Endothelial cell of umbilical vein (primary cell): ENCODE data around the gene USP47. TPM values are rescaled to one million over a fixed set of nuclear protein-coding genes. Genes with fewer than 3 reads are reported as not detected.

ENCODE experiments used
- BruUV-seq: library from RNA; stranded (reverse); fragments of 400-500 nt; replicated peaks from 2 replicates; lab custom pipeline; 2021; lab: Mats Ljungman, UMichigan
- CTCF ChIA-PET: fragments of 300-600, 350-600 bp; sonication (Branson Sonifier 250); formaldehyde crosslinking; loops from one replicate; lab custom pipeline; 2021; ENCODE audit warnings: antibody characterized with exemption, inconsistent platforms; lab: Charles Lee
- POLR2A ChIA-PET: fragments of 300-600, 350-600 bp; sonication (Branson Sonifier 250); formaldehyde crosslinking; loops from one replicate; lab custom pipeline; 2021; ENCODE audit warnings: antibody characterized with exemption, inconsistent platforms; lab: Charles Lee
- DNase-seq: peaks from one replicate; pipeline ENCODE4 v3.0.0-alpha.2; 2011; ENCODE audit warnings: low read depth, low spot score
- FAIRE-seq: peaks from 2 replicates; lab custom pipeline; 2011; peaks lifted over from hg19 to GRCh38; lab: Jason Lieb, UNC
- H2AFZ ChIP-seq: 2 replicates; pipeline ENCODE4 v1.6.0; 2012; ENCODE audit warnings: low read depth, low read length, control low read depth, inconsistent platforms
- H3K27ac ChIP-seq: 2 replicates; pipeline ENCODE4 v1.5.1; 2011; ENCODE audit warnings: low read depth, mild to moderate bottlenecking, control low read depth, low read length, moderate library complexity; ENCODE audit not compliant: insufficient read depth
- H3K27me3 ChIP-seq, 2 experiments: 2 replicates each; pipeline versions ENCODE4 v1.6.0 to v1.6.1; 2011; ENCODE audit warnings: low read length in 2 of 2, mixed read lengths in 1 of 2; ENCODE audit not compliant: control insufficient read depth in 2 of 2, insufficient read depth in 2 of 2
- H3K36me3 ChIP-seq, 2 experiments: 2 replicates in 1 of 2; 3 replicates in 1 of 2; pipeline ENCODE4 v1.5.1; 2011; ENCODE audit warnings: low read length in 2 of 2, mild to moderate bottlenecking in 1 of 2, moderate library complexity in 1 of 2; ENCODE audit not compliant: control insufficient read depth in 2 of 2, insufficient read depth in 2 of 2; ENCODE audit errors: extremely low read depth in 1 of 2
- H3K4me1 ChIP-seq: 3 replicates; pipeline ENCODE4 v1.5.1; 2011; ENCODE audit warnings: mild to moderate bottlenecking, low read length; ENCODE audit not compliant: control insufficient read depth, insufficient read depth; ENCODE audit errors: extremely low read depth
- H3K4me2 ChIP-seq: 2 replicates; pipeline ENCODE4 v1.6.1; 2011; ENCODE audit warnings: low read length, control low read depth, mixed read lengths; ENCODE audit not compliant: insufficient read depth
- H3K4me3 ChIP-seq, 3 experiments: fragments of 200-600 bp in 1 of 3; sonication (generic), shearing (Covaris generic) in 1 of 3; replicated peaks in 1 of 3; 2 replicates each; pipeline ENCODE4 v1.5.1; 2011 to 2016; ENCODE audit warnings: control low read depth in 3 of 3, low read length in 3 of 3, mild to moderate bottlenecking in 2 of 3, inconsistent platforms in 1 of 3, low read depth in 1 of 3, moderate library complexity in 1 of 3; ENCODE audit not compliant: insufficient read depth in 1 of 3
- H3K79me2 ChIP-seq: 2 replicates; pipeline ENCODE4 v1.6.0; 2012; ENCODE audit warnings: low read length, inconsistent platforms; ENCODE audit not compliant: control insufficient read depth, insufficient read depth
- H3K9ac ChIP-seq: replicated peaks from 2 replicates; pipeline ENCODE3; 2011; ENCODE audit warnings: low read length, control low read depth; ENCODE audit not compliant: insufficient read depth; ENCODE audit errors: extremely low read depth
- H3K9me1 ChIP-seq: replicated peaks from 3 replicates; pipeline ENCODE4 v1.6.0; 2011; ENCODE audit warnings: mild to moderate bottlenecking, low read length; ENCODE audit not compliant: control insufficient read depth, insufficient read depth; ENCODE audit errors: extremely low read depth
- H3K9me3 ChIP-seq: replicated peaks from 2 replicates; pipeline ENCODE4 v1.5.1; 2012; ENCODE audit warnings: low read length, inconsistent platforms; ENCODE audit not compliant: control insufficient read depth, insufficient read depth
- H4K20me1 ChIP-seq: replicated peaks from 2 replicates; pipeline ENCODE3; 2011; ENCODE audit warnings: mild to moderate bottlenecking, low read length; ENCODE audit not compliant: control insufficient read depth, insufficient read depth; ENCODE audit errors: extremely low read depth
- EZH2 ChIP-seq: IDR thresholded peaks from 2 replicates; pipeline ENCODE4 v1.6.1; 2012; ENCODE audit warnings: borderline replicate concordance, low read depth, mild to moderate bottlenecking, moderate library complexity, low read length, inconsistent platforms; ENCODE audit not compliant: severe bottlenecking
- FOS ChIP-seq: IDR thresholded peaks from 2 replicates; pipeline ENCODE4 v1.6.1; 2011; ENCODE audit warnings: mild to moderate bottlenecking, low read length, moderate library complexity, borderline replicate concordance; ENCODE audit not compliant: insufficient read depth
- GATA2 ChIP-seq: IDR thresholded peaks from 2 replicates; pipeline ENCODE4 v1.7.0; 2011; ENCODE audit warnings: low read depth, mild to moderate bottlenecking, moderate library complexity, mixed read lengths, low read length; ENCODE audit not compliant: insufficient read length, insufficient read depth
- JUN ChIP-seq: IDR thresholded peaks from 2 replicates; pipeline ENCODE4 v1.6.1; 2011; ENCODE audit warnings: borderline replicate concordance, low read depth; ENCODE audit not compliant: insufficient read length, insufficient read depth
- MAX ChIP-seq: IDR thresholded peaks from 2 replicates; pipeline ENCODE4 v1.6.1; 2011; ENCODE audit not compliant: insufficient read depth, insufficient read length
- MYC ChIP-seq: IDR thresholded peaks from one replicate; pipeline ENCODE4 v1.6.1; 2011; ENCODE audit warnings: mild to moderate bottlenecking, low read depth, low read length
- POLR2A ChIP-seq: IDR thresholded peaks from 2 replicates; pipeline ENCODE4 v1.6.1; 2012; ENCODE audit warnings: low read depth, mild to moderate bottlenecking, control low read depth, low read length
- POLR2AphosphoS5 ChIP-seq: IDR thresholded peaks from 2 replicates; pipeline ENCODE4 v1.6.1; 2012; ENCODE audit warnings: low read depth, mild to moderate bottlenecking, control low read depth, low read length, moderate library complexity; ENCODE audit not compliant: insufficient read depth
- dilution Hi-C: fragments of 300-500 bp; cut with MboI; formaldehyde crosslinking; loops from one replicate; pipeline ENCODE4 v1.15.0; 2019; ENCODE audit warnings: low sequenced_read_pairs; ENCODE audit not compliant: extremely low pct_ligation_motif_present
- intact Hi-C: fragments of 100-400 bp; cut with micrococcal nuclease; formaldehyde crosslinking; loops from one replicate; pipeline ENCODE4 v1.10.0; 2022
- polyA plus RNA-seq, 4 experiments: library from polyadenylated mRNA; depleted of rRNA in 3 of 4; stranded (reverse) in 3 of 4; unstranded in 1 of 4; fragments of >200 nt; gene quantifications; 2 replicates each; pipeline versions ENCODE4 v1.2.1 to v1.2.3, GENCODE V29; 2011 to 2012; ENCODE audit warnings: missing spikeins in 1 of 4
- total RNA-seq: library from RNA; stranded (reverse); gene quantifications from 2 replicates; pipeline ENCODE4 v1.2.3, GENCODE V29; 2021
- TF ChIP-seq, protein P1 (sequence below), 2 donors: IDR thresholded peaks; 1 replicate in 1 of 2; 2 replicates in 1 of 2; pipeline ENCODE4 v1.5.1; 2011; ENCODE audit warnings: low read length in 2 of 2, mild to moderate bottlenecking in 2 of 2, moderate library complexity in 2 of 2, control low read depth in 1 of 2, inconsistent platforms in 1 of 2, low read depth in 1 of 2; ENCODE audit not compliant: insufficient read depth in 1 of 2; ENCODE audit errors: extremely low read depth in 1 of 2

The USP47 gene
- total and polyA plus RNA-seq, 2 donors (not counting 3 experiments of a cell fraction or from before 2014, with no cell fraction given): 7.8 to 38.0 TPM

DNA sequence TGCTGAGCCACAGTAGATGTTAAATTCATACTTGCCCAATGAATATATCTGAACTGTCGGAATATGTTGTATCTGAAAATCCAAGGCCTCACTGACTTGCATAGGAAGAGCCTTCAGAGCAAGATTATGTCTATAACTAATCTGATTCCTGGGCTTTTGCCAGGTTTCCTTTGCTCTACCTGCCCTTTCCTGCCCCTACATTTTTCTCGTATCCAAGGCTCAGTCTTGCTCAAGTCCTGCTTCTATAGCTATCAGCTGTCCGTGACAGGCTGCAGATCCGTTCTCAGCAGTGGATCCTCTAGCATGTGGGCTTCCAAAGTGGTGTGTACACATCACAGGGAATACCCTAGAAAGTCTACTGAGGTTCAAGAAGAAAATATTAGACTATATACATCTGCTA, 18.8 kb upstream of the USP47 start:
- Histone ChIP-seq H4K20me1 (no peaks in the 10 kb centered on the region), H3K27me3 (peaks cover 4 to 6% of the 10 kb centered on the region in 2 experiments), H3K4me1 (no peaks in the 10 kb centered on the region), H3K9me1 (no peaks in the 10 kb centered on the region), H3K27ac (no peak overlapping the region), H3K9me3 (no peaks in the 10 kb centered on the region), H3K79me2 (no peaks in the 10 kb centered on the region), H3K9ac (no peak overlapping the region), H3K36me3 (no peaks in the 10 kb centered on the region), H3K4me3 (no peak overlapping the region), H2AFZ (no peak overlapping the region), H3K4me2 (no peak overlapping the region)
- FAIRE-seq (no peak), DNase-seq (no peak)
- dilution Hi-C loops (no loop called here), intact Hi-C loops (no loop called here)
- no TSS peak for BruUV-seq
- POLR2A ChIA-PET: no interaction called here
- TF ChIP-seq POLR2AphosphoS5 (no peak), MYC (no peak), FOS (no peak), GATA2 (no peak), MAX (no peak), JUN (no peak), POLR2A (no peak), EZH2 (no peak)
- TF ChIP-seq, protein P1, sequence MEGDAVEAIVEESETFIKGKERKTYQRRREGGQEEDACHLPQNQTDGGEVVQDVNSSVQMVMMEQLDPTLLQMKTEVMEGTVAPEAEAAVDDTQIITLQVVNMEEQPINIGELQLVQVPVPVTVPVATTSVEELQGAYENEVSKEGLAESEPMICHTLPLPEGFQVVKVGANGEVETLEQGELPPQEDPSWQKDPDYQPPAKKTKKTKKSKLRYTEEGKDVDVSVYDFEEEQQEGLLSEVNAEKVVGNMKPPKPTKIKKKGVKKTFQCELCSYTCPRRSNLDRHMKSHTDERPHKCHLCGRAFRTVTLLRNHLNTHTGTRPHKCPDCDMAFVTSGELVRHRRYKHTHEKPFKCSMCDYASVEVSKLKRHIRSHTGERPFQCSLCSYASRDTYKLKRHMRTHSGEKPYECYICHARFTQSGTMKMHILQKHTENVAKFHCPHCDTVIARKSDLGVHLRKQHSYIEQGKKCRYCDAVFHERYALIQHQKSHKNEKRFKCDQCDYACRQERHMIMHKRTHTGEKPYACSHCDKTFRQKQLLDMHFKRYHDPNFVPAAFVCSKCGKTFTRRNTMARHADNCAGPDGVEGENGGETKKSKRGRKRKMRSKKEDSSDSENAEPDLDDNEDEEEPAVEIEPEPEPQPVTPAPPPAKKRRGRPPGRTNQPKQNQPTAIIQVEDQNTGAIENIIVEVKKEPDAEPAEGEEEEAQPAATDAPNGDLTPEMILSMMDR (IDR thresholded peaks at IDR 0.05; ENCODE audit: extremely low read depth in 1 of 2, insufficient read depth in 1 of 2, low read depth in 1 of 2, low read length in 2 of 2): no peak
- CTCF ChIA-PET: no interaction called here
